Activated T-helper 1 cell treated with anti-CD3 and anti-CD28 coated beads, Interleukin-12 subunit alpha, Interleukin-12 subunit beta, Interleukin-2, Interleukin-4 antibody, amounts not matched to agents 30 ng/mL and 10 ng/mL and 1 ng/mL, durations not matched to agents 14 hours and 24 hours and 36 hours (primary cell): ENCODE results near the gene ELMOD1. TPM values are rescaled to one million over a fixed set of nuclear protein-coding genes. Genes with fewer than 3 reads are reported as not detected.

ENCODE experiments used
- DNase-seq: peaks from one replicate; pipeline ENCODE4 v3.0.0; 2021; ENCODE audit warnings: low spot score
- H3K27ac Mint-ChIP-seq: one replicate; pipeline ENCODE4 v1.8.0; 2021; ENCODE audit warnings: mild to moderate bottlenecking, mixed read lengths
- H3K27me3 Mint-ChIP-seq: one replicate; pipeline ENCODE4 v1.8.0; 2022; ENCODE audit warnings: mild to moderate bottlenecking, moderate library complexity, mixed read lengths; ENCODE audit not compliant: insufficient read depth
- H3K36me3 Mint-ChIP-seq: one replicate; pipeline ENCODE4 v1.8.0; 2021; ENCODE audit warnings: low read depth, mixed read lengths
- H3K4me1 Mint-ChIP-seq: one replicate; pipeline ENCODE4 v1.8.0; 2021; ENCODE audit warnings: low read depth, mixed read lengths
- H3K4me3 Mint-ChIP-seq: one replicate; pipeline ENCODE4 v1.8.0; 2021; ENCODE audit warnings: mild to moderate bottlenecking, moderate library complexity, mixed read lengths
- H3K9me3 Mint-ChIP-seq: one replicate; pipeline ENCODE4 v1.8.0; 2021; ENCODE audit warnings: mixed read lengths
- intact Hi-C: fragments of 100-400 bp; cut with micrococcal nuclease; formaldehyde crosslinking; loops from one replicate; pipeline ENCODE4 v1.15.1; 2024
- total RNA-seq: library from RNA; stranded (reverse); gene quantifications from 2 replicates; pipeline ENCODE4 v1.2.3, GENCODE V29; 2022

ELMOD1 gene
- total RNA-seq, 1 donor from 2014 or later = not detected

DNA sequence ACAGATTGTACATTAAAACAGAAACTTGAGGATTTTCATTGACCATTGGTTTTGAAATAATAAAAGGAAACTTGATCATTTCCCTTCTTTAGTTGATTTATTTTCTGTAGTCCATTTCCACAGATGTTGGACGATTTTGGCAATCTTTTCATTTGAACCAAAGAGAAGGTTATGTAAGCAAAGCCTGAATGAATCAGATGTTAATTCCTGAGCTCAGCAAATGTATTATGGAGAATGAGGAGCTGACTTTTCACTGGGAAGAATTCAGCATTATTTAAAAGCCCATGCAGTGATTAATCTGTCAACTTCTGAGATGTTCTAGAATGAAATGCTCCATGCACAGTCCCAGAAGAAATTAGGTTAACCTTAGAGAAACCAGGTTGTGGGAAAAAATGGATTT is 29.0 kb downstream of the ELMOD1 start:
- no peaks in the 10 kb centered on the region for H3K36me3 Mint-ChIP-seq
- no peak overlapping the region for H3K27ac Mint-ChIP-seq
- no peak overlapping the region for H3K4me3 Mint-ChIP-seq
- no peak for DNase-seq
- intact Hi-C loops = no loop called here
- peaks cover 10% of the 10 kb centered on the region for H3K27me3 Mint-ChIP-seq
- H3K4me1 Mint-ChIP-seq = no peaks in the 10 kb centered on the region
- H3K9me3 Mint-ChIP-seq = no peaks in the 10 kb centered on the region

DNA sequence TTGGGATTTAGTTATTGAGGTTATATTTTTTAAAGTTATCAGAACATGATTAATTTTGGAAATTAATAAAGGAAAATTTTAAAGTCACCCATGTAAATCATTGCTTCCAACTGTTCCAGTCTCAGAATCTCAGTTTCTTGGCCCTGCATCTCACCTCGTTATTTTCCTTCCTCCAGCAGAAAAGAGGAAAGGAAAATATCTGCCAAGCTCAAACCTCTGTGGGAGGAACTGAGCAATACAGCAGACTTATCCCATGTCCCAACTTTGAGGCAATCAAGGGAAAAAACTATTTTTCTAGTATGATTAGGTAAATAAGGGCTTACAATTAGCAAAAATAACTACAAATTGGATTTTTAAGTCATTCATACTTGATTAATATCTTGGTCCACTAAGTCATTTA is 30.1 kb downstream of the ELMOD1 start:
- Mint-ChIP-seq H3K27ac (no peak overlapping the region), H3K27me3 (peaks cover 12% of the 10 kb centered on the region), H3K9me3 (no peaks in the 10 kb centered on the region), H3K4me3 (no peak overlapping the region), H3K36me3 (no peaks in the 10 kb centered on the region), H3K4me1 (no peaks in the 10 kb centered on the region)
- DNase-seq = no peak
- intact Hi-C loops = no loop called here

DNA sequence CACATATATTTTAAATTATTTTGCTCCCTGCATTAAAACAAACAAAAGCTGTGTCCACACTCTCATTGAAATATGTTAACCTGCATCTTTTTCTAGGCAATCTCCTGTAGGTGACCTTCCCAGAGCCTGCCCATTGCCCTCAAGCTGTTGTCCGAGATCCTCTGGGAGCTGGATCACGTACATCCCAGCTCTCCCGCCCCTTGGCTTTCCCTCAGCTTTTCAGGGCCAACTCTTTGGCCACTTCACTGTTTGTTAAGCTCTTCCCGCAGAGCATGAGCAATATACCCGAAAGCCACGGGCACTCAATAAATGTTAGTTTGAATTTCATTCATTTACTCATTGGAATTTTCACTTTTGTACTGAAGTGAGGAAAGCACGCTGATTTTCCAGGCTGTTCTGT is 32.2 kb downstream of the ELMOD1 start:
- Mint-ChIP-seq H3K27me3 (peaks cover 17% of the 10 kb centered on the region), H3K27ac (no peak overlapping the region), H3K4me3 (no peak overlapping the region), H3K36me3 (no peaks in the 10 kb centered on the region), H3K4me1 (no peaks in the 10 kb centered on the region), H3K9me3 (no peaks in the 10 kb centered on the region)
- intact Hi-C loops = no loop called here
- DNase-seq = no peak

DNA sequence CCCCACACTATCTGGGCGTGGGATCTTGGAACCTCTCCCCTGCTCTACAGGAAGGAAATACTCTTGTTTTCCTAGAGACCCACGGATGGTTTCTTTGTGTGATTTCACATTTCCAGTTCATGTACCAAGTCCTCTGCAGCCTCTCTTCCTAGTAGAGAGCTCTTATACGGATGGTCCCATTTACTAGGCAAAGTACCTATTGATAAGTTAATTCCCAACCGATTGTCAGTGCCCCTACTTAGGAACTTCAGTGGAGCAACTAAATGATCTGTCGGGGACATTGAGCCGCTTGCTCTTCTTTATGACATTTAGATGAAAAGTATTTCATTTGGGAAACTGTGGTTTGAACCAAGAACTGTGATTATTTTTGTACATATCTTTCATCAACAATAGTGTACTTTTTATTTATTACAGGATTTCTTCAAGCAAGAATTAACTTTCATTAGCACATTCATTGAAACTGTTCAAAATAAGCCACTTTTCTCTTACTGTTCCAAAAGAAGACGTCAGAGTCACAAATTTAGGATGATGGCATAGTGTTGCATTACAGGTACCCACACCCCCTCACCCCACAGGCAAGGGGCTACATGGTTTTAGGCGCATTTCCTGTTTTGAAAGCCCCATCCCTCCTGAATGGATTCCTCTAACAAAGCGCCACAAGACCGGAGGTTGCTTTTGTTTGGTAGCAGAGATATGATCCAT is 34.2 kb downstream of the ELMOD1 start:
- intact Hi-C loops = no loop called here
- DNase-seq = no peak
- H3K4me3 Mint-ChIP-seq = no peak overlapping the region
- no peaks in the 10 kb centered on the region for H3K36me3 Mint-ChIP-seq
- no peaks in the 10 kb centered on the region for H3K4me1 Mint-ChIP-seq
- H3K27ac Mint-ChIP-seq = no peak overlapping the region
- H3K9me3 Mint-ChIP-seq = no peaks in the 10 kb centered on the region
- peaks cover 19% of the 10 kb centered on the region for H3K27me3 Mint-ChIP-seq

DNA sequence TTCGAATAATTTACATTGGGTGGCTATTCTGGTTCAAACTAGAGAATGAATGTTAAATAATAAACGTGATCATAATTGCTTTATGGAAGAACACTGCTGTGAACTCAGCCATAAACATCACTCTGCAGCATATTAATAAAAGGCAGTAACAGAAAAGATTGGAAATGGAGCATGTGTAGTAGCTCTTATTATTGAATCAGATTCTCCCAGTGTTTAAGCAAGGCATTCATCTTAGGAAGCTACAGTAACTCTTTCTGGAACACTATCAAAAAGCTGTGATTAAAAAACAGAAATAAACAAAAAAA is 34.7 kb downstream of the ELMOD1 start:
- Mint-ChIP-seq H3K27ac (no peak overlapping the region), H3K36me3 (no peaks in the 10 kb centered on the region), H3K9me3 (no peaks in the 10 kb centered on the region), H3K4me3 (no peak overlapping the region), H3K4me1 (no peaks in the 10 kb centered on the region), H3K27me3 (peaks cover 19% of the 10 kb centered on the region)
- intact Hi-C loops = no loop called here
- no peak for DNase-seq

DNA sequence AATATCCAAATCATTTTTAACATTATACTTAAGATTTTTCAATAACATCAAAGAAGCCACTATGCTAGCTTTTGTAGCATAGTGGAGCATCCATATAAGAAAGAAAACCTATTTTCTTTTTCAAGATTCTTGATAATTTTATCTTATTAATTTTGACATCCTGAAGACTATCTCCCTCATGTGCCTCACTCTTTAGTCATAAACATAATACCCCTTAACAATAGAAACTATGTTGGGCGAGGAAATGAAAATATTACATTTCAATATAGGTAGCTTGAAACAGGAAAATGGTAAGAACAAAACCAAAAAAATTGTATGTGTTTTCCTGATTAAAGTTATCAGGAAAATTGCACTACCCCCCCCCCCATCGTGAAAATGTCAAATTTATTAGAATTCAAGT is 40.1 kb downstream of the ELMOD1 start:
- no peak overlapping the region for H3K4me3 Mint-ChIP-seq
- no peaks in the 10 kb centered on the region for H3K9me3 Mint-ChIP-seq
- H3K36me3 Mint-ChIP-seq = no peaks in the 10 kb centered on the region
- H3K4me1 Mint-ChIP-seq = no peaks in the 10 kb centered on the region
- no peak overlapping the region for H3K27ac Mint-ChIP-seq
- intact Hi-C loops = no loop called here
- no peak for DNase-seq
- peaks cover 11% of the 10 kb centered on the region for H3K27me3 Mint-ChIP-seq

DNA sequence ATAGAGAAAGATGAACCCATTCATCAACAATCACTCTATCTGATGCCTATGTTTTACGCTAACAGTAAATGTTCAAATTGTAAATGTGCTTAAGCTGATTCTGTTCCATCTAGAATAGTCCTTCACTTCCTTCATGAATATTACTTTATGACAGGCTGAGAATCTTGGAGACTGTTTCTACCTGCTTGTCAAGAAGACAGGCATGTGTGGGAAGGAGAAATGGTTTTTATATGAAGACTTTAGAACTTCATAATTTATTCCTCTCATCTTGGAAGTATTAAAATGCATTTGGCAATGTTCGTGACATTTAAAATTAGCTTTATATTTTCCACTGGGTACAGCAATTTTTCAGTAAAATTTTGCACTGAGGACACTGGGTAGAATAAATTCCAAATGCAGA is 41.0 kb downstream of the ELMOD1 start:
- peaks cover 6% of the 10 kb centered on the region for H3K27me3 Mint-ChIP-seq
- H3K9me3 Mint-ChIP-seq = no peaks in the 10 kb centered on the region
- H3K27ac Mint-ChIP-seq = no peak overlapping the region
- no peak for DNase-seq
- no peaks in the 10 kb centered on the region for H3K4me1 Mint-ChIP-seq
- no peaks in the 10 kb centered on the region for H3K36me3 Mint-ChIP-seq
- H3K4me3 Mint-ChIP-seq = no peak overlapping the region
- intact Hi-C loops = no loop called here

DNA sequence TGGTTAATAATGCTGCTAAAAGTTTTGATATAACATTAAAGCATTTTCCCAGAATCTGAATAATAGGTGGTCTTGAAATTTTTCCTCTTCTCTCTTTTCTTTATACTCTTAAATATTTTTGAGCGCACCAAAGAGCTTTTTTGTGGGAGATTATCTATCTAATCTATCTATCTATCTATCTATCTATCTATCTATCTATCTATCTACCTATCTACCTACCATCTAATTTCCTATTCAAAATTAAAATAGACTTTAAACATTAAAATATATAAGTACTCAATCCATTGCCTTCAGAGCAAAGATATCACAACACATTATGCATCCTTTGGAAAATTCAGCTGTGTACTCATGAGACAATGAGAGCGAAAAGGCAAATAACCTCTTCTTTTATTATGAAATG is 55.8 kb downstream of the ELMOD1 start:
- intact Hi-C loops = no loop called here

DNA sequence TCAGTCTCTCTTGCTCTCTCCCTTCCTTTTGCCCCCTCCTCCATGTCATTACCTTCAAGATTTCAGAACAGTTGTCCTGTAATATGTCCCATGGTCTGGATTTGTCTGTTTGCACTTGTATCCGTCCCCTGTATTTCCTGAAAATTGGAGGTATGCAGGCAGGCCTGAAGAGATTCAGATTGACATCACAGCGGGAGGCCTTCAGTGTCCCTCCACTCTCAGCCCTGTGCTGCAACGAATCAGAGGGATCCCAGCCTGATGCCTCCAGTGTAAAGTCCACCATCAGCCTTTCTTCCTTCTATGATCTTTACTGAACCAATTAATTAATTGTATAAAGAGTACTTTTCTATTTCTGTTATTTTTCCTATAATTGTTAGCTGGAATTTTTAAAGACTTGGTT is 57.3 kb downstream of the ELMOD1 start:
- Mint-ChIP-seq H3K27me3 (peaks cover 12% of the 10 kb centered on the region), H3K4me3 (no peak overlapping the region), H3K4me1 (no peaks in the 10 kb centered on the region), H3K27ac (no peak overlapping the region), H3K36me3 (no peaks in the 10 kb centered on the region), H3K9me3 (no peaks in the 10 kb centered on the region)
- intact Hi-C loops = no loop called here
- DNase-seq = no peak

More for the DNA sequence above, 55.8 kb downstream of the ELMOD1 start:
- DNase-seq = no peak
- Mint-ChIP-seq H3K27me3 (peaks cover 10% of the 10 kb centered on the region), H3K4me3 (no peak overlapping the region), H3K27ac (no peak overlapping the region), H3K9me3 (no peaks in the 10 kb centered on the region), H3K36me3 (no peaks in the 10 kb centered on the region), H3K4me1 (no peaks in the 10 kb centered on the region)

DNA sequence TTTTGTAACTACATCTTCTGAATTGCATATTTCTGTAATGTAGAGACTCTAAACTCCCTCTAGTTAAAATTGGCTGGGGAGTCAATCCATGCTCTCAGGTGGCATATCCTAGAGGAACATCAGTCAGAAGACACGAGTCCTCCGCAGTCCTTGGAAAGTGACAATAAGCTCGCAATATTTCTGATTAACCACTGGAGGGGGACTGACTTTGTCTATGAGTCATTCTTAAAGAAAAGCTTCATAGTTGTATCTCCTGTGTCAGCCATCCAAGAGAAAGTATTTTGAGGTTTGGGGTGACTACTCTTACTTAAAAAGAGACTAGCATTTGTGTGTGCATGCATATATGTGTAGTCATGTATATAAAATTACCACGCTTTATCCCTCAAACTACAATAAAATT is 60.7 kb downstream of the ELMOD1 start:
- no peaks in the 10 kb centered on the region for H3K9me3 Mint-ChIP-seq
- H3K4me1 Mint-ChIP-seq = no peaks in the 10 kb centered on the region
- intact Hi-C loops = no loop called here
- no peaks in the 10 kb centered on the region for H3K36me3 Mint-ChIP-seq
- no peak for DNase-seq
- H3K27ac Mint-ChIP-seq = no peak overlapping the region
- H3K4me3 Mint-ChIP-seq = no peak overlapping the region
- peaks cover 12% of the 10 kb centered on the region for H3K27me3 Mint-ChIP-seq

DNA sequence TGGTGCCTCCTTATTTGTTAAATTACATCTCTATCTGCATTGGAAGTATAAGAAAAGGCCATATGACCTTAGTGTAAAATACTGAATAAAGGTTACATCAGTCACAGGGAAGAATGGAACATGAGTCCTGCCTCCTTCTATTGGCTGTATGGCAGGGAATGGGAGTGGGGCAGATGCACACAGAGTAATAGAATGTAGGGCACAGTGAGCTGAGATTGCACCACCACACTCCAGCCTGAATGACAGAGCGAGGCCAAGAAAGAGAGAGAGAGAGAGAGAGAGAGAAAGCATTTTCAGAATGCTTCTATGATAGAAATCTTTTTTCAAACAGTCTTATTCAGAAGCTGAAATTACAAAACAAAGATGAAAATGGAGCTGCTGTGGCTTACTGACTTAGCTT is 62.1 kb downstream of the ELMOD1 start:
- no peak overlapping the region for H3K27ac Mint-ChIP-seq

DNA sequence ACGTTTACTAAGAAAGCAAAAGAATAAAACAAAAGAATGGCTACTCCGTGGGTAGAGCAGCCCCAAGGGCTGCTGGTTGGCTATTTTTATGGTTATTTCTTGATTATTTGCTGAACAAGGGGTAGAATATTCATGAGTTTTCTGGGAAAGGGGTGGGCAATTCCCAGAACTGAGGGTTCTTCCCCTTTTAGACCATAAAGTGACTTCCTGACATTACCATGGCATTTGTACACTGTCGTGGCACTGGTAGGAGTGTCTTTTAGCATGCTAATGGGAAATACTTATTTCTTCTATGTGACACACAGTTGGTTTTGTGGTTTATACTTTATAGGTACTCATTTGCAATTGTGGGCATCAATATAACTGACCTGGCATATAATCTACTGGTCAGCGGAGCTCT is 64.7 kb downstream of the ELMOD1 start:
- DNase-seq = no peak
- H3K9me3 Mint-ChIP-seq = no peaks in the 10 kb centered on the region
- no peak overlapping the region for H3K27ac Mint-ChIP-seq
- no peaks in the 10 kb centered on the region for H3K4me1 Mint-ChIP-seq
- peaks cover 2% of the 10 kb centered on the region for H3K27me3 Mint-ChIP-seq
- H3K4me3 Mint-ChIP-seq = no peak overlapping the region
- intact Hi-C loops = no loop called here
- no peaks in the 10 kb centered on the region for H3K36me3 Mint-ChIP-seq

More for the DNA sequence above, 62.1 kb downstream of the ELMOD1 start:
- H3K4me1 Mint-ChIP-seq = no peaks in the 10 kb centered on the region
- H3K27me3 Mint-ChIP-seq = peaks cover 12% of the 10 kb centered on the region
- no peaks in the 10 kb centered on the region for H3K9me3 Mint-ChIP-seq
- intact Hi-C loops = no loop called here
- no peaks in the 10 kb centered on the region for H3K36me3 Mint-ChIP-seq
- DNase-seq = no peak
- no peak overlapping the region for H3K4me3 Mint-ChIP-seq

DNA sequence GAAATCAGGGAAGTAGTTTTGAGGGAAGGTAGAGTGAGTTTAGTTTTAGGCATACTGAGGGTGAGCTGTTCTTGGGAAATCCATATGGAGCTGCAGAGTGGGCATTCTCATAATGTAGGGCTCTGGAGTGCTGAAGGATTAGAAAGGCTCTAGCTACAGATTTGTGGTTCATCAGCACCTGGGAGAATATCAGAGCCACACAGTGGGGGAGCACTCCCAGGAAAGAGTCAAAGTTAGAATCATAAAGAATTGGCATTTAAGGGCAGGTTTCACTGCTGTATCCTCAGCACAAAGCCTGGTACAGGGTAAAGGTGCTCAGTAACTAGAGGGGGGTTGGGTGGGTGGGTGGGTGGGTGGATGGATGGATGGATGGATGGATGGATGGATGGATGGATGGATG is 68.4 kb downstream of the ELMOD1 start:
- no peaks in the 10 kb centered on the region for H3K4me1 Mint-ChIP-seq
- intact Hi-C loops = no loop called here
- DNase-seq = no peak
- H3K4me3 Mint-ChIP-seq = no peak overlapping the region
- no peaks in the 10 kb centered on the region for H3K9me3 Mint-ChIP-seq
- no peak overlapping the region for H3K27ac Mint-ChIP-seq
- no peaks in the 10 kb centered on the region for H3K27me3 Mint-ChIP-seq
- no peaks in the 10 kb centered on the region for H3K36me3 Mint-ChIP-seq

DNA sequence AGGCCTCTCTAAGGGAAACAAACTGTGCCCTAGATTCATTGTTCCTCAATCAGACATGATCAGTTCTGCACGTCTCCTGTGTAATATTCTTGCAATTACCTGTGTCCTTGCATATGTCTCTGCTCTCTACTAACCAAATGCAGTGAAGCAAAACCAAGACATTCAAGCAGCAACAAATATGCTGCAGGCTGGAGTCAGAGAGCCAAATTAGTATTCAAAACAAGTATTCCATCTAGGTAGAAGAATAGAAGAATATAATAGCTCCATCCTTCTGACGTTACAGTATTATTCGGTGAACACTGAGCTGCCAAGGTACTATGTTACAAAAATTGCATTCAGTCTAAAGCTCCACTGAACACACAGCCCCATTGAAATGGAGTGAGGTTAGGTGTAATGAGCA is 69.1 kb downstream of the ELMOD1 start:
- Mint-ChIP-seq H3K36me3 (no peaks in the 10 kb centered on the region), H3K4me1 (no peaks in the 10 kb centered on the region), H3K27me3 (no peaks in the 10 kb centered on the region), H3K9me3 (no peaks in the 10 kb centered on the region), H3K27ac (no peak overlapping the region), H3K4me3 (no peak overlapping the region)
- DNase-seq = no peak
- intact Hi-C loops = no loop called here
